ENCODE data around the gene PZP. TPM values are rescaled to one million over a fixed set of nuclear protein-coding genes. Genes with fewer than 3 reads are reported as not detected.

The PZP gene
- total and polyA plus RNA-seq, 2 of the 13 experiments (the other 11 are each of a cell fraction or from before 2014, with no cell fraction given) = 0.07 to 0.89 TPM

DNA sequence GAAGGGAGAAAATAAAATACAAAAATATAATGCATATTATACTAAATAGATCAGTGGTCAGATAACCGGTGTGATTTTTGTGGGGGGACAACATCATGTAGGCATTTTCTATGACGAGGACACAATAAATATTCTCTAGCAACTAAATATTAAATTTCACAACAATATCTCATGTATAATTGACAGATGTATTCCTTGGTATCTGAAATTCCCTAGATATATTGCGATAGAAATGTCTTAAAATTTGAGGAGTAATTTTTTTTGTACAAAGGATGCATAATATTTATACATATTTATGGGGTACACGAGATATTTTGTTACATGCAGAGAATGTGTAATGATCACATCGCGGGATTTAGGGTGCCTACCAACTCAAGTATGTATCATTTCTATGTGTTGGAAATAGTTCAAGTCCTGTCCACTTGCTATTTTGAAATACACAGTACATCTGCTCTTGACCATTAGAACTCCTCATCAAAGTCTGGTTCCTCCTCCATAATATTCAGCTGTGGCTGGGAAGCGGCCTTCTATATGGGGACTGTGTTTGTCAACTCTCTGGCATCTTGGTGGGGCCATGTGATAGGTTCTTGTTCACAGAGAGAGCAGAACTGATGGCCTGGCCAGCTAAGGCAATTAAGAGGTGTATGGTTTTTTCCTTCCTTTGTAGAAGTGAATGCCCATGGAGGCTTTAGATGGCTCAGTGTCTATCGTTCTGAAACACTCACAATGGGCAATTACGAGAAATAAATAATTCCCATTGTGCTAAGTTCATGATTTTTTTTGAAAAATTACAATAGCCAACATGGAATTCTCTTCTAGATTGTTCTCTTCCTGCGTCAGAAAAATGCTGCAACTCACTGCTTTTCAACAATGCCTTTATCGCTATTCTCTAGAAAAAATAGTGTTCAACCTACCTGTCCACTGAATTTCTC is 101.3 kb downstream of the PZP start (continued):
- TF ChIP-seq FOXC1 (CRISPR knock-in tag; IDR thresholded peaks at IDR 0.05; ENCODE audit: borderline replicate concordance) = no peak
- TF ChIP-seq ZNF121 (CRISPR knock-in tag; IDR thresholded peaks at IDR 0.05) = no peak
- no peak for TF ChIP-seq MED13 (CRISPR knock-in tag; IDR thresholded peaks at IDR 0.05)
- TF ChIP-seq, protein P1, sequence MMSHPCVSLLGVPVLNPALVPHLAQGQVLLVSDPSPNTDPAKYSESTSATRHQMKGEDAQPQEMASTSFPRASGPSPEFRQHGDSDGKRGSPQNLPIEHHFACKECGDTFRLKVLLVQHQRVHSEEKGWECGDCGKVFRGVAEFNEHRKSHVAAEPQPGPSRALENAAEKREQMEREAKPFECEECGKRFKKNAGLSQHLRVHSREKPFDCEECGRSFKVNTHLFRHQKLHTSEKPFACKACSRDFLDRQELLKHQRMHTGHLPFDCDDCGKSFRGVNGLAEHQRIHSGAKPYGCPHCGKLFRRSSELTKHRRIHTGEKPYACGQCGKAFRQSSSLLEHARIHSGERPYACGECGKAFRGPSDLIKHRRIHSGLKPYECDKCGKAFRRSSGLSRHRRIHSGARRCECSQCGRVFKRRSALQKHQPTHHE (CRISPR knock-in tag; IDR thresholded peaks at IDR 0.05; ENCODE audit: borderline replicate concordance) = no peak
- TF ChIP-seq ZSCAN30 (CRISPR knock-in tag; IDR thresholded peaks at IDR 0.05) = no peak
- no peak for TF ChIP-seq ZNF235 (CRISPR knock-in tag; IDR thresholded peaks at IDR 0.05; ENCODE audit: borderline replicate concordance)
- TF ChIP-seq, protein P2, sequence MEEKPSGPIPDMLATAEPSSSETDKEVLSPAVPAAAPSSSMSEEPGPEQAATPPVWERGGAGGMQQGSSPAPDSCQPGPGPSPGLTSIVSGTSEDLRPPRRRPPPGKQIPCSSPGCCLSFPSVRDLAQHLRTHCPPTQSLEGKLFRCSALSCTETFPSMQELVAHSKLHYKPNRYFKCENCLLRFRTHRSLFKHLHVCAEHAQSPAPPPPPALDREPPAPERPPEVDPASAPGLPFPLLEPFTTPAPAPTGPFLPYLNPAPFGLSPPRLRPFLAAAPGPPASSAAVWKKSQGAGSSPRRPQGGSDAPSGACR (CRISPR knock-in tag; IDR thresholded peaks at IDR 0.05) = no peak
- TF ChIP-seq ZNF44 (CRISPR knock-in tag; IDR thresholded peaks at IDR 0.05) = no peak
- TF ChIP-seq ZFP37 (CRISPR knock-in tag; IDR thresholded peaks at IDR 0.05; ENCODE audit: borderline replicate concordance) = no peak
- TF ChIP-seq NCOA2 (CRISPR knock-in tag; IDR thresholded peaks at IDR 0.05) = no peak
- TF ChIP-seq ZNF737 (CRISPR knock-in tag; IDR thresholded peaks at IDR 0.05; ENCODE audit: borderline replicate concordance) = no peak
- TF ChIP-seq GZF1 (CRISPR knock-in tag; IDR thresholded peaks at IDR 0.05) = no peak
- TF ChIP-seq KDM5A (IDR thresholded peaks at IDR 0.05; ENCODE audit: borderline replicate concordance, low read length) = no peak
- no peak for TF ChIP-seq ZNF629 (CRISPR knock-in tag; conservative IDR thresholded peaks at IDR 0.05)
- TF ChIP-seq, protein P3, sequence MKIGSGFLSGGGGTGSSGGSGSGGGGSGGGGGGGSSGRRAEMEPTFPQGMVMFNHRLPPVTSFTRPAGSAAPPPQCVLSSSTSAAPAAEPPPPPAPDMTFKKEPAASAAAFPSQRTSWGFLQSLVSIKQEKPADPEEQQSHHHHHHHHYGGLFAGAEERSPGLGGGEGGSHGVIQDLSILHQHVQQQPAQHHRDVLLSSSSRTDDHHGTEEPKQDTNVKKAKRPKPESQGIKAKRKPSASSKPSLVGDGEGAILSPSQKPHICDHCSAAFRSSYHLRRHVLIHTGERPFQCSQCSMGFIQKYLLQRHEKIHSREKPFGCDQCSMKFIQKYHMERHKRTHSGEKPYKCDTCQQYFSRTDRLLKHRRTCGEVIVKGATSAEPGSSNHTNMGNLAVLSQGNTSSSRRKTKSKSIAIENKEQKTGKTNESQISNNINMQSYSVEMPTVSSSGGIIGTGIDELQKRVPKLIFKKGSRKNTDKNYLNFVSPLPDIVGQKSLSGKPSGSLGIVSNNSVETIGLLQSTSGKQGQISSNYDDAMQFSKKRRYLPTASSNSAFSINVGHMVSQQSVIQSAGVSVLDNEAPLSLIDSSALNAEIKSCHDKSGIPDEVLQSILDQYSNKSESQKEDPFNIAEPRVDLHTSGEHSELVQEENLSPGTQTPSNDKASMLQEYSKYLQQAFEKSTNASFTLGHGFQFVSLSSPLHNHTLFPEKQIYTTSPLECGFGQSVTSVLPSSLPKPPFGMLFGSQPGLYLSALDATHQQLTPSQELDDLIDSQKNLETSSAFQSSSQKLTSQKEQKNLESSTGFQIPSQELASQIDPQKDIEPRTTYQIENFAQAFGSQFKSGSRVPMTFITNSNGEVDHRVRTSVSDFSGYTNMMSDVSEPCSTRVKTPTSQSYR (CRISPR knock-in tag; IDR thresholded peaks at IDR 0.05; ENCODE audit: borderline replicate concordance) = no peak
- TF ChIP-seq PHF20 (CRISPR knock-in tag; IDR thresholded peaks at IDR 0.05) = no peak
